CD4-positive, alpha-beta memory T cell (primary cell): ENCODE measurements around the gene OBSCN. TPM values are rescaled to one million over a fixed set of nuclear protein-coding genes. Genes with fewer than 3 reads are reported as not detected.

Experiments used
- CTCF ChIA-PET: fragments of 350-600 bp; sonication (Branson Sonifier 250); formaldehyde crosslinking; loops from one replicate; lab custom pipeline; 2021; ENCODE audit warnings: inconsistent platforms; ENCODE audit not compliant: partially characterized antibody; lab: Charles Lee
- POLR2A ChIA-PET: fragments of 350-600 bp; sonication (Branson Sonifier 250); formaldehyde crosslinking; loops from one replicate; lab custom pipeline; 2021; ENCODE audit not compliant: partially characterized antibody; lab: Charles Lee
- DNase-seq, 5 donors: peaks; one replicate each; pipeline versions ENCODE4 v3.0.0 to v3.0.0-alpha.2; 2020 to 2022; ENCODE audit warnings: mixed read lengths in 1 of 5
- H3K27ac ChIP-seq: one replicate; pipeline ENCODE4 v1.7.0; 2013; ENCODE audit warnings: low read depth, low read length
- H3K27me3 ChIP-seq: 2 replicates; pipeline ENCODE4 v1.7.0; 2013; ENCODE audit warnings: mild to moderate bottlenecking, low read length, moderate library complexity; ENCODE audit not compliant: insufficient read depth
- H3K36me3 ChIP-seq: 2 replicates; pipeline ENCODE4 v1.7.0; 2013; ENCODE audit warnings: mild to moderate bottlenecking, low read length, moderate library complexity; ENCODE audit not compliant: insufficient read depth
- H3K4me1 ChIP-seq: 2 replicates; pipeline ENCODE4 v1.7.0; 2013; ENCODE audit warnings: mild to moderate bottlenecking, low read length, moderate library complexity; ENCODE audit not compliant: insufficient read depth
- H3K4me3 ChIP-seq, 2 donors: one replicate each; pipeline ENCODE4 v1.7.0; 2013; ENCODE audit warnings: low read length in 2 of 2, mild to moderate bottlenecking in 1 of 2
- H3K9me3 ChIP-seq, 2 donors: one replicate each; pipeline ENCODE4 v1.7.0; 2013; ENCODE audit warnings: low read length in 2 of 2, control low read depth in 1 of 2; ENCODE audit not compliant: control insufficient read depth in 1 of 2
- H3K27ac Mint-ChIP-seq, 7 donors: one replicate each; pipeline ENCODE4 v1.8.0; 2020 to 2021; ENCODE audit warnings: mixed read lengths in 7 of 7, mild to moderate bottlenecking in 6 of 7, inconsistent platforms in 3 of 7, moderate library complexity in 3 of 7
- H3K27me3 Mint-ChIP-seq, 2 donors: one replicate each; pipeline ENCODE4 v1.8.0; 2020 to 2021; ENCODE audit warnings: mixed read lengths in 2 of 2
- H3K36me3 Mint-ChIP-seq, 2 donors: one replicate each; pipeline ENCODE4 v1.8.0; 2020 to 2021; ENCODE audit warnings: mixed read lengths in 2 of 2, inconsistent platforms in 1 of 2, mild to moderate bottlenecking in 1 of 2
- H3K4me1 Mint-ChIP-seq, 4 donors: one replicate each; pipeline ENCODE4 v1.8.0; 2020 to 2021; ENCODE audit warnings: mixed read lengths in 4 of 4, mild to moderate bottlenecking in 1 of 4
- H3K4me3 Mint-ChIP-seq, 8 donors: one replicate each; pipeline ENCODE4 v1.8.0; 2020 to 2021; ENCODE audit warnings: mixed read lengths in 8 of 8, mild to moderate bottlenecking in 7 of 8, moderate library complexity in 6 of 8, inconsistent platforms in 3 of 8
- H3K9me3 Mint-ChIP-seq, 8 donors: one replicate each; pipeline ENCODE4 v1.8.0; 2020 to 2021; ENCODE audit warnings: mixed read lengths in 8 of 8, mild to moderate bottlenecking in 5 of 8, inconsistent platforms in 3 of 8, moderate library complexity in 1 of 8
- intact Hi-C: fragments of 100-400 bp; cut with micrococcal nuclease; formaldehyde crosslinking; loops from one replicate; pipeline ENCODE4 v1.15.1; 2023
- polyA plus RNA-seq, 2 donors: library from polyadenylated mRNA; unstranded; fragments of 300-500 nt; fragmentation: Illumina TruSeq; gene quantifications; one replicate each; pipeline ENCODE4 v1.2.3, GENCODE V29; 2021
- total RNA-seq, 2 experiments: library from RNA; stranded (reverse); gene quantifications; one replicate each; pipeline ENCODE4 v1.2.3, GENCODE V29; 2021

OBSCN gene
- total and polyA plus RNA-seq, 4 experiments from 2014 or later, result 0.19 to 91.4 (median 39.8) TPM

- Histone ChIP-seq H3K27me3 (no peaks in the 10 kb centered on the region), H3K27ac (no peak overlapping the region), H3K36me3 (peaks cover 61% of the 10 kb centered on the region), H3K4me3 (no peak overlapping the region), H3K4me1 (peaks cover 41% of the 10 kb centered on the region), H3K9me3 (no peaks in the 10 kb centered on the region)
- H3K9me3 Mint-ChIP-seq, result peaks cover 0 to 4% (median 0%) of the 10 kb centered on the region in 8 donors
- H3K4me1 Mint-ChIP-seq, result peaks cover 28 to 72% (median 49%) of the 10 kb centered on the region in 4 donors
- intact Hi-C loops, result no loop called here
- DNase-seq, result no peak
- H3K27me3 Mint-ChIP-seq, result no peaks in the 10 kb centered on the region
- peaks cover 28 to 70% of the 10 kb centered on the region in 2 donors for H3K36me3 Mint-ChIP-seq
- ChIA-PET POLR2A (no interaction called here), CTCF (no interaction called here)
- peak overlapping the region in 2 of 7 donors; percentile 76 to 84 for H3K27ac Mint-ChIP-seq
- H3K4me3 Mint-ChIP-seq, result no peak overlapping the region
Measured at GRCh38 chr1:228399531-228400236, 191.8 kb downstream of the OBSCN start.

- POLR2A ChIA-PET, result interaction anchor here (0.6 kb wide), 1 partner anchor 186 kb away, joined by 3 read pairs; no protein-coding TSS in a partner anchor
Measured at GRCh38 chr1:228400237-228400651, 192.4 kb downstream of the OBSCN start.

GRCh38 chr1:228400692-228401454 is 193.0 kb downstream of the OBSCN start:
- Histone ChIP-seq H3K4me3 (no peak overlapping the region), H3K27me3 (no peaks in the 10 kb centered on the region), H3K9me3 (no peaks in the 10 kb centered on the region), H3K27ac (no peak overlapping the region), H3K4me1 (peaks cover 49% of the 10 kb centered on the region), H3K36me3 (peaks cover 50% of the 10 kb centered on the region)
- DNase-seq, result no peak
- H3K27me3 Mint-ChIP-seq, result no peaks in the 10 kb centered on the region
- H3K4me1 Mint-ChIP-seq, result peaks cover 36 to 83% (median 58%) of the 10 kb centered on the region in 4 donors
- no peak overlapping the region for H3K4me3 Mint-ChIP-seq
- ChIA-PET POLR2A (interaction anchor here (0.6 kb wide), 1 partner anchor 186 kb away, joined by 3 read pairs; no protein-coding TSS in a partner anchor), CTCF (no interaction called here)
- peak overlapping the region in 2 of 7 donors; percentile 41 to 46 for H3K27ac Mint-ChIP-seq
- H3K36me3 Mint-ChIP-seq, result peaks cover 21 to 68% of the 10 kb centered on the region in 2 donors
- H3K9me3 Mint-ChIP-seq, result peaks cover 0 to 4% (median 0%) of the 10 kb centered on the region in 8 donors
- intact Hi-C loops, result no loop called here

More at GRCh38 chr1:228400237-228400651, 192.4 kb downstream of the OBSCN start:
- Mint-ChIP-seq H3K36me3 (peaks cover 27 to 70% of the 10 kb centered on the region in 2 donors), H3K4me3 (no peak overlapping the region), H3K27ac (peak overlapping the region in 1 of 7 donors; percentile 37), H3K27me3 (no peaks in the 10 kb centered on the region), H3K9me3 (peaks cover 0 to 4% (median 0%) of the 10 kb centered on the region in 8 donors), H3K4me1 (peaks cover 32 to 78% (median 54%) of the 10 kb centered on the region in 4 donors)
- Histone ChIP-seq H3K27ac (no peak overlapping the region), H3K4me3 (no peak overlapping the region), H3K36me3 (peaks cover 57% of the 10 kb centered on the region), H3K9me3 (no peaks in the 10 kb centered on the region), H3K4me1 (peaks cover 47% of the 10 kb centered on the region), H3K27me3 (no peaks in the 10 kb centered on the region)
- intact Hi-C loops, result no loop called here
- no peak for DNase-seq
- CTCF ChIA-PET, result no interaction called here

GRCh38 chr1:228401782-228402640 is 194.2 kb downstream of the OBSCN start:
- peaks cover 13 to 65% of the 10 kb centered on the region in 2 donors for H3K36me3 Mint-ChIP-seq
- POLR2A ChIA-PET, result interaction anchor here (1.1 kb wide), 1 partner anchor 261 kb away, joined by 3 read pairs; no protein-coding TSS in a partner anchor
- H3K4me1 ChIP-seq, result peaks cover 49% of the 10 kb centered on the region

GRCh38 chr1:228402641-228403025 is 194.8 kb downstream of the OBSCN start:
- ChIA-PET CTCF (no interaction called here), POLR2A (interaction anchor here (1.1 kb wide), 1 partner anchor 262 kb away, joined by 3 read pairs; no protein-coding TSS in a partner anchor)
- H3K4me3 Mint-ChIP-seq, result no peak overlapping the region
- H3K36me3 ChIP-seq, result peaks cover 38% of the 10 kb centered on the region
- no peaks in the 10 kb centered on the region for H3K27me3 ChIP-seq
- peak overlapping the region; percentile 5 for H3K27ac ChIP-seq
- H3K4me1 Mint-ChIP-seq, result peaks cover 33 to 80% (median 56%) of the 10 kb centered on the region in 4 donors
- H3K9me3 Mint-ChIP-seq, result peaks cover 0 to 4% (median 0%) of the 10 kb centered on the region in 8 donors
- peaks cover 54% of the 10 kb centered on the region for H3K4me1 ChIP-seq
- no peaks in the 10 kb centered on the region for H3K27me3 Mint-ChIP-seq
- peaks cover 10 to 62% of the 10 kb centered on the region in 2 donors for H3K36me3 Mint-ChIP-seq
- H3K27ac Mint-ChIP-seq, result peak overlapping the region in 5 of 7 donors; percentile 19 to 91 (median 57)
- intact Hi-C loops, result no loop called here
- H3K9me3 ChIP-seq, result no peaks in the 10 kb centered on the region
- no peak for DNase-seq
- no peak overlapping the region for H3K4me3 ChIP-seq

More at GRCh38 chr1:228401782-228402640, 194.2 kb downstream of the OBSCN start:
- CTCF ChIA-PET, result interaction anchor here (0.6 kb wide), 1 partner anchor 384 kb away, joined by 3 read pairs; no protein-coding TSS in a partner anchor
- peak overlapping the region in 6 of 7 donors; percentile 46 to 72 (median 68) for H3K27ac Mint-ChIP-seq
- peak overlapping the region in 1 of 8 donors; percentile 36 for H3K4me3 Mint-ChIP-seq
- Histone ChIP-seq H3K27ac (no peak overlapping the region), H3K36me3 (peaks cover 39% of the 10 kb centered on the region), H3K4me3 (no peak overlapping the region), H3K27me3 (no peaks in the 10 kb centered on the region), H3K9me3 (no peaks in the 10 kb centered on the region)
- H3K27me3 Mint-ChIP-seq, result no peaks in the 10 kb centered on the region
- intact Hi-C loops, result no loop called here
- H3K4me1 Mint-ChIP-seq, result peaks cover 36 to 79% (median 59%) of the 10 kb centered on the region in 4 donors
- H3K9me3 Mint-ChIP-seq, result peaks cover 0 to 4% (median 0%) of the 10 kb centered on the region in 8 donors
- no peak for DNase-seq

GRCh38 chr1:228403231-228403631 is 195.4 kb downstream of the OBSCN start:
- peaks cover 30 to 80% (median 54%) of the 10 kb centered on the region in 4 donors for H3K4me1 Mint-ChIP-seq
- peak overlapping the region in 6 of 7 donors; percentile 11 to 91 (median 78) for H3K27ac Mint-ChIP-seq
- peaks cover 54% of the 10 kb centered on the region for H3K4me1 ChIP-seq
- no peak for DNase-seq
- H3K9me3 Mint-ChIP-seq, result peaks cover 0 to 2% (median 0%) of the 10 kb centered on the region in 8 donors
- H3K27me3 Mint-ChIP-seq, result no peaks in the 10 kb centered on the region
- H3K4me3 ChIP-seq, result no peak overlapping the region
- H3K36me3 ChIP-seq, result peaks cover 35% of the 10 kb centered on the region
- H3K27ac ChIP-seq, result peak overlapping the region; percentile 5
- peaks cover 5 to 56% of the 10 kb centered on the region in 2 donors for H3K36me3 Mint-ChIP-seq
- no peaks in the 10 kb centered on the region for H3K9me3 ChIP-seq
- ChIA-PET POLR2A (interaction anchor here (1.1 to 4.3 kb wide), 3 partner anchors 9 to 262 kb away, joined by 3 to 24 read pairs (median 6); a partner anchor contains a TSS), CTCF (no interaction called here)
- H3K4me3 Mint-ChIP-seq, result peak overlapping the region in 3 of 8 donors; percentile 34 to 95 (median 39)
- intact Hi-C loops, result no loop called here
- no peaks in the 10 kb centered on the region for H3K27me3 ChIP-seq
